AG08396 (cell line): Measurements from ENCODE around the gene ZBTB16.

Experiments used
- DNase-seq: peaks from one replicate; pipeline ENCODE4 v3.0.0; 2012; ENCODE audit warnings: low spot score, mixed read lengths

ZBTB16 gene

GRCh38 chr11:114187173-114187572 lies 127.7 kb downstream of the ZBTB16 start:
- DNase-seq, result no peak

- no peak for DNase-seq
These were observed 129.5 kb downstream of the ZBTB16 start for GRCh38 chr11:114188851-114189570.

GRCh38 chr11:114190630-114191029 lies 131.1 kb downstream of the ZBTB16 start:
- no peak for DNase-seq

GRCh38 chr11:114191893-114192292 lies 132.4 kb downstream of the ZBTB16 start:
- no peak for DNase-seq

GRCh38 chr11:114192841-114193389 lies 133.4 kb downstream of the ZBTB16 start:
- DNase-seq, result no peak

GRCh38 chr11:114193730-114194679 lies 134.5 kb downstream of the ZBTB16 start:
- no peak for DNase-seq

GRCh38 chr11:114194702-114195101 lies 135.2 kb downstream of the ZBTB16 start:
- no peak for DNase-seq

GRCh38 chr11:114195151-114195550 lies 135.6 kb downstream of the ZBTB16 start:
- no peak for DNase-seq

GRCh38 chr11:114195981-114196731 lies 136.6 kb downstream of the ZBTB16 start:
- DNase-seq, result no peak

- DNase-seq, result no peak
These were observed 137.6 kb downstream of the ZBTB16 start for GRCh38 chr11:114196997-114197703.

GRCh38 chr11:114197799-114198500 lies 138.4 kb downstream of the ZBTB16 start:
- peak; percentile 74 for DNase-seq

- no peak for DNase-seq
These were observed 139.5 kb downstream of the ZBTB16 start for GRCh38 chr11:114199051-114199450.

GRCh38 chr11:114200351-114201133 lies 141.0 kb downstream of the ZBTB16 start:
- no peak for DNase-seq

- no peak for DNase-seq
These were observed 141.7 kb downstream of the ZBTB16 start for GRCh38 chr11:114201219-114201618.

GRCh38 chr11:114202011-114202609 lies 142.6 kb downstream of the ZBTB16 start:
- DNase-seq, result no peak

- no peak for DNase-seq
These were observed 147.6 kb downstream of the ZBTB16 start for GRCh38 chr11:114207096-114207495.

GRCh38 chr11:114208377-114208776 lies 148.9 kb downstream of the ZBTB16 start:
- DNase-seq, result no peak

GRCh38 chr11:114209343-114209742 lies 149.8 kb downstream of the ZBTB16 start:
- no peak for DNase-seq

- DNase-seq, result no peak
These were observed 150.4 kb downstream of the ZBTB16 start for GRCh38 chr11:114209904-114210303.
